IPS DF 6.9 (cell line): ENCODE measurements around the gene ELP2.

Source experiments
- DNase-seq: peaks from one replicate; pipeline ENCODE4 v3.0.0-alpha.2; 2013; ENCODE audit warnings: low read depth, low spot score
- H3K27ac ChIP-seq: one replicate; pipeline ENCODE4 v1.5.1; 2013; ENCODE audit warnings: low read length, control low read depth
- H3K27me3 ChIP-seq: 2 replicates; pipeline ENCODE4 v1.6.1; 2013; ENCODE audit warnings: mild to moderate bottlenecking, low read length; ENCODE audit not compliant: control insufficient read depth, insufficient read depth
- H3K36me3 ChIP-seq: 2 replicates; pipeline ENCODE4 v1.6.1; 2013; ENCODE audit warnings: low read length; ENCODE audit not compliant: control insufficient read depth, insufficient read depth
- H3K4me1 ChIP-seq: 2 replicates; pipeline ENCODE4 v1.6.1; 2013; ENCODE audit warnings: low read length; ENCODE audit not compliant: control insufficient read depth, insufficient read depth
- H3K4me3 ChIP-seq: 2 replicates; pipeline ENCODE4 v1.5.1; 2013; ENCODE audit warnings: mild to moderate bottlenecking, low read length
- H3K9me3 ChIP-seq: 2 replicates; pipeline ENCODE4 v1.6.1; 2013; ENCODE audit warnings: low read length, inconsistent platforms; ENCODE audit not compliant: control insufficient read depth, insufficient read depth
- WGBS: extraction: QIAGEN DNeasy Blood & Tissue Kit; methylation state at CpG from one replicate; pipeline ENCODE4 v1.1.7; 2013; ENCODE audit warnings: mixed read lengths, missing lambda C conversion rate; ENCODE audit not compliant: insufficient read length, insufficient coverage; 5-methylcytosine and 5-hydroxymethylcytosine counted together

ELP2 gene

DNA sequence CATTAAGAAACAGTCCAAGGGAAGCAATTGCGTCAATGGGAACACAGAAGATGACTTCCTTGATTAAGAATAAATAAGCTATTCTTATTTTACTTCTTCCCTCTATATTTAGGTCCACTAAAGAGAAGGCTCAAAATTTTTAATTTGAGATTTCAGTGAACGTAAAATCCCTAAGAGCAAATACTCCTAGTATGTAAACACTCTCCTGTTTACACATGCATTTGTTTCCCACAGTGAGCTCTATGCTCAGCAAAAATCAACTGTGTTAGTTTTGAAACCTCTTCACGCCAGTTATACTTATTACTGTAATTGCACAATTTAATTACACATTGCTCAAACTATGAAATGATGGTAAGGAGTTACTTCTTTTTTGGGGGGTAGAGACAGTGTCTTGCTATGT is 9.4 kb upstream of the ELP2 start:
- WGBS: no CpG with 5 or more reads among the region's 3 CpGs
- Histone ChIP-seq H3K36me3 (peaks cover 13% of the 10 kb centered on the region; the same call in 1 of the 2 replicates), H3K27me3 (no peaks in the 10 kb centered on the region), H3K9me3 (no peaks in the 10 kb centered on the region), H3K27ac (no peak overlapping the region), H3K4me1 (no peaks in the 10 kb centered on the region), H3K4me3 (no peak overlapping the region)
- no peak for DNase-seq

DNA sequence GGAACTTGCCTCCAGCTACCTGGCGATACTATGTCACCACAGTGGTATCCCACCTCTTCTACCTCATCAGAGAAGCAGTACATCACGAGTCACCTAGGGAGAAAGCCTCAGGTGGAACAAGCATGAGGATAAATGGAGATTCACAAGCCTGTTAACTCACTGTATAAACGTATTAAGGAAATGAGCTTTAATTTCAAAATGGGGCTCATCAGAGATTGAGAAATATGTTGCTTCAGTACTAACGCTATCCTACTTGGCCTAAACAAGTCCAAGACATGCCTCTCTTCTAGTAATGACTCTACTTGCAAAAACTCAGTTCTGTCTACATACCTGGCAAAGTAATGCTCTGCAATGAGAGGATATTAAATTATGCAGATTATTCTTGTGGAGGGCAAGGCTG is 4.9 kb upstream of the ELP2 start:
- DNase-seq: no peak
- Histone ChIP-seq H3K27me3 (no peaks in the 10 kb centered on the region), H3K27ac (no peak overlapping the region), H3K36me3 (peaks cover 7% of the 10 kb centered on the region; the same call in 1 of the 2 replicates), H3K4me3 (no peak overlapping the region), H3K4me1 (no peaks in the 10 kb centered on the region), H3K9me3 (no peaks in the 10 kb centered on the region)
- WGBS: no CpG with 5 or more reads among the region's 4 CpGs

DNA sequence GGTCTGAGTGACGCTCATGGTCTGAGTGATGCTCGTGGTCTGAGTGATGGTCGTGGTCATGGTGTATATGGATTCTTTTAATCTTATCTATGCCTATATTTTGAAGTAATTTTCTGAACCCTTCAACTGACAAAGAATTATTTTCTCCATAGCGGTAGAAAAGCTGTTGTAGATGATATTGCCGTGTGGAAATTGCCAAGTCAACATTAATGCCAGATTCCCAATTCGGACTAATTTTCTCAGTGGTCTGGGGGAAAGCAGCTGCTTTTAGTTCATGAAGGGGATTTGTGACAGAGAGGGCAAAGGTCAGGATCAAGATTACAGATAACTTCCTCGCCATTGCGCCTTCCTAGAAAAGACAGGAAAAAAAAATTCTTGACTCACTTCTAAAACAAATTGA is 3.0 kb upstream of the ELP2 start:
- WGBS: no CpG with 5 or more reads among the region's 8 CpGs
- H3K4me1 ChIP-seq: peaks cover 2% of the 10 kb centered on the region; the same call in 1 of the 2 replicates
- H3K9me3 ChIP-seq: no peaks in the 10 kb centered on the region
- DNase-seq: no peak
- no peaks in the 10 kb centered on the region for H3K27me3 ChIP-seq
- peaks cover 3% of the 10 kb centered on the region; the same call in 1 of the 2 replicates for H3K36me3 ChIP-seq
- H3K27ac ChIP-seq: no peak overlapping the region
- H3K4me3 ChIP-seq: no peak overlapping the region

DNA sequence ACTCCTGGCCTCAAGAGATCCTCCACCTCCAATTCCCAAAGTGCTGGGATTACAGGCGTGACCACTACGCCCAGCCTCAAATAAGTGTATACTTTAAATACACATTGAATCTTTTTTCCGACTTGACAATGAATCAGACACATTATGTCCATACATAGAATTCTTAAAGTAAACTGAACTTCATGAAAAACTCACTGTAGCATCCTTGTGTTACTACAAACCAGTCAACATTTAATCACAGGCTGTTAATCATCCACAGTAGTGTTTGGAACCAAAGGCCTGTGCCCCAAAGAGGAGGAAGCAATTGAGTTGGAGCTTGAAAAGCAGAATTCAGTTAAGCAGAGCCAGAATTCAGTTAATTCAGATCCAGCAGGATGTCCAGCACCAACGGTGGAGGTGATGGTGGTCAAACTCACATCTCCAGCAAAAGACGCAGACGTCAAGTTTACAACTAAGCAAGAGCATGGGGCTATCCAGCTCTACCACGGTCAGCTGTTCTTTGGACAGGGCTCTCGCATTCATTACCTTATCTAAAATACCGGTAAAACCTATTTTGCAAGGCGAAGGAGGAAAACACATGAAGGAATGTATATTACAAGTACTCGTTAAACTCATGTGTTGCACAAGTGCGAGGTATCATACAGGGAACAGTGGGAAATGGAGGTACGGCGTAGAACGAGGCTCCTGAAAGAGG is 1.7 kb upstream of the ELP2 start:
- Histone ChIP-seq H3K4me1 (peaks cover 2% of the 10 kb centered on the region; the same call in 1 of the 2 replicates), H3K4me3 (peak overlapping the region; percentile 74; the same call in 1 of the 2 replicates), H3K27ac (no peak overlapping the region), H3K27me3 (no peaks in the 10 kb centered on the region), H3K9me3 (no peaks in the 10 kb centered on the region), H3K36me3 (no peaks in the 10 kb centered on the region; the same call in 1 of the 2 replicates)
- DNase-seq: no peak
- no CpG with 5 or more reads among the region's 15 CpGs for WGBS

DNA sequence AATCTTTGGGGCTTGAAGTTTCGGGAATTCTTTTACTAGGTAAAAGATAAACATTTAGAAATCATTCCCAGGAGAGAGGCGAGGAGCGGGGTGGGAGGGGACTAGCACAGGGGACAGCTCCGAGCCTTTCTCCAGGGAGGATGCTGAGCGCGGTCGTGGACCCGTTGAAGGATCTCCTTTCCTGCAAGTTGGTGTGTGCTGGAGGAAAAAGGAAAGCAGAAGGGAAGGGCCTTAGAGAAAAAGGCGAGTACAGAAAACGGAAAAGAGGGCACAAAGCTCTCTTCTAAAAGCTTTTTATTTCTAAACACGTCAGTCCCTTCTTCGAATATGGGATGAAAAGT is 1.2 kb upstream of the ELP2 start:
- no peaks in the 10 kb centered on the region for H3K9me3 ChIP-seq
- DNase-seq: no peak
- peak overlapping the region; percentile 74; the same call in 1 of the 2 replicates for H3K4me3 ChIP-seq
- H3K4me1 ChIP-seq: peaks cover 2% of the 10 kb centered on the region; the same call in 1 of the 2 replicates
- H3K27ac ChIP-seq: no peak overlapping the region
- H3K27me3 ChIP-seq: no peaks in the 10 kb centered on the region
- H3K36me3 ChIP-seq: no peaks in the 10 kb centered on the region; the same call in 1 of the 2 replicates
- no CpG with 5 or more reads among the region's 12 CpGs for WGBS

DNA sequence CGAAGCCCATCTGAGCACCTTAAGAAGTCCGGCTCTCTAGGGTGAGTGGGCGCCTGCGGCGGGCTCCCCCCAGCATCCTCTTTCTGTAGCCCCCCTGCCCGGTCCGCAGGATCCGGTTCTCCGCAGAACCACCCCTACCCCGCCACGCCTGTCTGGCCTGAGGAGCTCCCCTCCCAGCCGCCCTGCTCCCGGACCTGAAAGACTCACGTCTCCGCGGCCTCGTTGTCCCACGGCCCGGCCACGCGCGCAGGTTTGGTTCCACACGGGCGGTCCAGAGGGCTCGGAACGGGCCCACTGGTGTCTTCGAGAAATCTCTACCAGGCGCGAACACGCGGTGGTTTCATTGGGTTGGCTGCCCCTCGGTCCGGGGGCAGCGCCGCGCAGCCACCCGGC is 796 bp upstream of the ELP2 start:
- WGBS: no CpG with 5 or more reads among the region's 37 CpGs
- DNase-seq: no peak
- Histone ChIP-seq H3K4me1 (peaks cover 2% of the 10 kb centered on the region; the same call in 1 of the 2 replicates), H3K27ac (no peak overlapping the region), H3K4me3 (peak overlapping the region; percentile 74; the same call in 1 of the 2 replicates), H3K36me3 (no peaks in the 10 kb centered on the region; the same call in 1 of the 2 replicates), H3K27me3 (no peaks in the 10 kb centered on the region), H3K9me3 (no peaks in the 10 kb centered on the region)

DNA sequence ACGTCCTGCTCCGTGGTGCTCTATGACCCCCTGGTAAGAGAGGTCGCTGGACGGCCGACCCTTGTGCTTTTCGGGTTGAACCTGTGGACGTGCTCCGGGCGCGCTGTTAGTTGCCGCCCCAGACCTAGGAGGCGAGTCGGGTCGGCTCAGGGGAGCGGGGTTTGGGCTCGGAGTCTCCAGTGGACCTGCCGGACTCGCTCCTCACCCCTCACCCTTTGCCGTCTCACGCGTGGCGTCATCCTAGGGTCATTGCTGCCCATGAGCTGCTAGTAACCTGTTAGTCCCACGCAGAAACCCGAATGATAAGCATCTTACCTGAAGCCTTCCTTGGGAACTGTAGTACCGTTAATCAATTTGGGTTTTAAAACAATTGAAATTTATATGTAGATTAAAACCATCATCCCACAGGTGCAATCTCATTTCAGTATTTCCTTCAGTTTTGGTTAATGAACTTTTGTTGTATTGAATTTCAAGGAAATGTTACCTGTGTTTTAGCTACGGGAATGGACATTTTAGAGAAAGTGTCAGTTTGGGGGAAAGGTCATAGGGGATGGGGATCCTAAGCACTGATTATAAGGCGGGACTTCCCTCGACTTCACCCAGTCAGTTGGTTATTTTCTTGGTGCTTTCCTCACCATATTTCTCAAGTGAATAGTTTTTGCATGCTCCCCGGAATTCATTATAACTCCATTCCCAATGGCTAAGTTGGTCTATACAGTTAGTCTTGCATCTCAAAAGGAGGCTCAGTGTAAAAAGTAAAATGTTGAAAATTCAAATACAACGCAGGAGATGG is 536 bp downstream of the ELP2 start:
- no peak for DNase-seq
- Histone ChIP-seq H3K4me3 (peak overlapping the region; percentile 74), H3K36me3 (no peaks in the 10 kb centered on the region), H3K9me3 (no peaks in the 10 kb centered on the region), H3K27ac (no peak overlapping the region), H3K27me3 (no peaks in the 10 kb centered on the region), H3K4me1 (peaks cover 2% of the 10 kb centered on the region; the same call in 1 of the 2 replicates)
- no CpG with 5 or more reads among the region's 30 CpGs for WGBS

DNA sequence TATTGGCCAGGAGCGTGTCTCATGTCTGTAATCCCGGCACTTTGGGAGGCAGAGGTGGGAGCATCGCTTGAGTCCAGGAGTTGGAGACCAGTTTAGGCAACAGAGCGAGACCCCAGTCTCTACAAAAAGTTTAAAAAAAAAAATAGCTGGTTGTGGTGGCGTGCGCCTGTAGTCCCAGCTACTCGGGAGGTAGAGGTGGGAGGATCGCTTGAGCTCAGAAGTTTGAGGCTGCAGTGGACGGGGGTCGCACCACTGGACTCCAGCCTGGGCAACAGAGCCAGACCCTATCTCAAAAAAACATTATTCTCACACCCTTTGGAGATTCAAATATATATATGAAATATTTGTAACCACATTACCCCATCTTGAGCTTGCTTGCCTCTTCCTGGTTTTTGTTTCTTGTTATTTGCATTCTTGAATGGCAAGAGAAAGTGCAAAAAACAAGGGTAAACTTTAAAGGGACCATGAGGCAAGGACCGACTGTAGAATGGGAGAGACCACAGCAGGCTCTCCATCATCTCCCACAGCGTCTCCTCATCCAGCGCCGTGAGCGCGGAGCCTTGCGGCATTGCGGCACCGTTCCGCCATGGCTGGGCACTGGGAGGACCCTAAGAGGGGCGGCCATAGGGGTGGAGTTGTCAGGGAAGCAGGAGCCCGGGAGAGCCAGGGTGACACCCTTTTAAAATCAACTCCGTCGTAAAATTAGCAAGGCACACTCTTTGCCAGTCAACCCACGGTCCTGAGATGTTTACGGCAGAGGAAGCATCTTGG is 1.4 kb downstream of the ELP2 start:
- Histone ChIP-seq H3K36me3 (no peaks in the 10 kb centered on the region), H3K4me1 (peaks cover 2% of the 10 kb centered on the region; the same call in 1 of the 2 replicates), H3K27me3 (no peaks in the 10 kb centered on the region), H3K4me3 (peak overlapping the region; percentile 74; the same call in 1 of the 2 replicates), H3K27ac (no peak overlapping the region), H3K9me3 (no peaks in the 10 kb centered on the region)
- no peak for DNase-seq
- no CpG with 5 or more reads among the region's 26 CpGs for WGBS

DNA sequence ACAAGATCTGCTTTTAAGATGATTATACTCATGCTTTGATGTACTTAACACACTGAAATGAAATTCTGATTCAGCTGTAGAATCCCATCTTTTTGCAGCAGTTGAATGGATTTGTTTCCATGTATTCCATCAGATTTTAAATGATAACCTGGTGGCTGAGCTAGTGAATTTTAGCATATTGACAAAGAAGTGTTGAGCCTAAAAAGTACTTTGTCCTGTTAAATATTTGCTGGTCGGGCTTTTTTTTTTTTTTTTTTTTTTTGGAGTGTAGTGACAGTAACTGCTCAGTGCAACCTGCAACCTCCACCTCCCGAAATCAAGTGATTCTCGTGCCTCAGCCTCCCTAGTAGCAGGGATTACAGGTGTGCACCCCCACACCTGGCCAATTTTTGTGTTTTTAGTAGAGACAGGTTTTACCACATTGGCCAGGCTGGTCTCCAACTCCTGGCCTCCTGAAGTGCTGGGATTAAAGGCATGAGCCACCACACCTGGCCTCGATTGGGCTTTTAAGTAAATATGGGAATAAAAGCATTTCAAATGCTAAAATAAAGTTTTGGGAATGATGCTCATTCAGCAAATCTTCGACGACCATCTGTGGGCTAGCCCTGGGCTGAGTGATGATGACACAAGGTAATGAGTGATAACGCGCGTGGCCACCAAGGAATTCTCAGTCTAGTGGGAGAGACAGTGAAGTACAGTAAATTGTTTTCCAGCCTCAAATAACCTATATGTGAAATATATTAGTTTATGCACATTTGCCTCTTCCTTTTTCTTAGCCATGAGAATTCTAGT is 2.2 kb downstream of the ELP2 start:
- H3K27me3 ChIP-seq: no peaks in the 10 kb centered on the region
- H3K4me3 ChIP-seq: no peak overlapping the region
- no peaks in the 10 kb centered on the region; the same call in 1 of the 2 replicates for H3K36me3 ChIP-seq
- peaks cover 2% of the 10 kb centered on the region; the same call in 1 of the 2 replicates for H3K4me1 ChIP-seq
- no peak overlapping the region for H3K27ac ChIP-seq
- WGBS: no CpG with 5 or more reads among the region's 9 CpGs
- DNase-seq: no peak
- no peaks in the 10 kb centered on the region for H3K9me3 ChIP-seq
